HEK293T (cell line): ENCODE measurements around the gene RAB12.

Source experiments
- BHLHE40 ChIP-seq: fragments of 450-650 bp; IDR thresholded peaks from 2 replicates; pipeline ENCODE4 v1.6.1; 2016; ENCODE audit warnings: mild to moderate bottlenecking, moderate library complexity, borderline replicate concordance
- LEF1 ChIP-seq: fragments of 450-650 bp; IDR thresholded peaks from 2 replicates; pipeline ENCODE4 v1.6.1; 2017; ENCODE audit warnings: mild to moderate bottlenecking, borderline replicate concordance
- SP1 ChIP-seq: fragments of 450-650 bp; IDR thresholded peaks from 2 replicates; pipeline ENCODE4 v1.6.1; 2017
- SUZ12 ChIP-seq: fragments of 450-650 bp; IDR thresholded peaks from 2 replicates; pipeline ENCODE4 v1.6.1; 2016; ENCODE audit warnings: mild to moderate bottlenecking
- TARDBP ChIP-seq: fragments of 450-650 bp; IDR thresholded peaks from 2 replicates; pipeline ENCODE4 v1.6.1; 2016

DNA sequence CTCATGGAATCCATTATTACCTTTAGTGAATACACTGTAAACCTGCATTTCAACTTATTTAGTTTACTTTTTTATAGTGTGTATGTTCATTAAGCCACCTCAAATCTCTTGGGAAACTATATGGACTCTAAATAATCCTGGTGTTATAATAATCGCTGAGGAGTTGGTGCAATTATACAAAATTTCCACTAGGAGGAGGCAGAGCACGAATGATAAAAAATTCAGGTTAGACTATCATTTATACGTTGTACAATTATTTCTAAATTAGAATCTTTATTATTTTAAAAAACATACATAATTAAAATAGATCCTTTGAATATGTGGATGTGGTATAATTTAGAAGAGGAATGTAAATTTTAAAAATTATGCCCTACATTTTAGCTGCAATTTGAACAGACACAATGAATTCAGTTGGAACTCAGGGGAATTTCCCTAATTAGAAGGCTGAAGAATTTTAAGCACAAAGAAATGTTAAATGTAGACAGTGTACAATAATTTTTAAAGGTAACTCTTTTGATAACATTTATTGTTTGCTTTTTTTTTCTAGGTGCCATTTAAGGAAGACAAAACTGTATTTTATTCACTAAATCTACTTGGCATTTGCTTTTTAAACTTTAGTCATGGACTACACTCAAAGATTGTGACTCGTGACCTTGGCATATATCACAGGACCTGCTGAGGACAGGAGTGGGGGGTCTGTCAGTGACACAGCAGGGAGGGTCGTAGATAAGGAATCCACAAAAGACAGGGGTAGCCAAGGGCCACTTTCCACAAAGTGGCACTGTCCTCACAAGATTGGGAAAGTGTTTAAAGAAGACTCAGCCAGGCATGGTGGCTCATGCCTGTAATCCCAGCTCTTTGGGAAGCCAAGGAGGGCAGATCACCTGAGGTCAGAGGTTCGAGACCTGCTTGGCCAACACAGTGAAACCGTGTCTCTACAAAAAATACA lies 45.5 kb downstream of the RAB12 start:
- TF ChIP-seq LEF1 (no peak), SP1 (no peak), SUZ12 (no peak), BHLHE40 (no peak), TARDBP (no peak)
